Loucy (cell line): ENCODE results near the gene TBC1D22A.

ENCODE experiments used
- CTCF ChIP-seq: fragments of 200-600 bp; sonication (generic); conservative IDR thresholded peaks from 2 replicates; pipeline ENCODE4 v1.5.1; 2014; ENCODE audit warnings: mild to moderate bottlenecking, antibody characterized with exemption, low read length
- EZH2phosphoT487 ChIP-seq: fragments of 200-600 bp; IDR thresholded peaks from 2 replicates; pipeline ENCODE4 v1.6.1; 2018; ENCODE audit warnings: antibody characterized with exemption, mild to moderate bottlenecking, moderate library complexity, borderline replicate concordance

GRCh38 chr22:46798366-46799350, 36.2 kb downstream of the TBC1D22A start:
- TF ChIP-seq CTCF (peak; percentile 82), EZH2phosphoT487 (no peak)
